ENCODE measurements around the gene METTL13. TPM values are rescaled to one million over a fixed set of nuclear protein-coding genes. Genes with fewer than 3 reads are reported as not detected.

METTL13 gene
- total RNA-seq, 3 donors from 2014 or later = 25.4 to 28.0 (median 25.9) TPM

- Histone ChIP-seq H3K36me3 (ENCODE audit: low read depth) (no peaks in the 10 kb centered on the region), H3K4me1 (ENCODE audit: low read depth) (no peaks in the 10 kb centered on the region), H3K4me3 (no peak overlapping the region), H3K9me3 (peaks cover 11% of the 10 kb centered on the region)
- no peak for DNase-seq
- intact Hi-C loops (cut with DNase I, micrococcal nuclease) = no loop called here
- no peak for ATAC-seq
- TF ChIP-seq, protein P1, sequence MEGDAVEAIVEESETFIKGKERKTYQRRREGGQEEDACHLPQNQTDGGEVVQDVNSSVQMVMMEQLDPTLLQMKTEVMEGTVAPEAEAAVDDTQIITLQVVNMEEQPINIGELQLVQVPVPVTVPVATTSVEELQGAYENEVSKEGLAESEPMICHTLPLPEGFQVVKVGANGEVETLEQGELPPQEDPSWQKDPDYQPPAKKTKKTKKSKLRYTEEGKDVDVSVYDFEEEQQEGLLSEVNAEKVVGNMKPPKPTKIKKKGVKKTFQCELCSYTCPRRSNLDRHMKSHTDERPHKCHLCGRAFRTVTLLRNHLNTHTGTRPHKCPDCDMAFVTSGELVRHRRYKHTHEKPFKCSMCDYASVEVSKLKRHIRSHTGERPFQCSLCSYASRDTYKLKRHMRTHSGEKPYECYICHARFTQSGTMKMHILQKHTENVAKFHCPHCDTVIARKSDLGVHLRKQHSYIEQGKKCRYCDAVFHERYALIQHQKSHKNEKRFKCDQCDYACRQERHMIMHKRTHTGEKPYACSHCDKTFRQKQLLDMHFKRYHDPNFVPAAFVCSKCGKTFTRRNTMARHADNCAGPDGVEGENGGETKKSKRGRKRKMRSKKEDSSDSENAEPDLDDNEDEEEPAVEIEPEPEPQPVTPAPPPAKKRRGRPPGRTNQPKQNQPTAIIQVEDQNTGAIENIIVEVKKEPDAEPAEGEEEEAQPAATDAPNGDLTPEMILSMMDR (IDR thresholded peaks at IDR 0.05) = no peak
These were observed 47.3 kb downstream of the METTL13 start for GRCh38 chr1:171828794-171829193.

DNA sequence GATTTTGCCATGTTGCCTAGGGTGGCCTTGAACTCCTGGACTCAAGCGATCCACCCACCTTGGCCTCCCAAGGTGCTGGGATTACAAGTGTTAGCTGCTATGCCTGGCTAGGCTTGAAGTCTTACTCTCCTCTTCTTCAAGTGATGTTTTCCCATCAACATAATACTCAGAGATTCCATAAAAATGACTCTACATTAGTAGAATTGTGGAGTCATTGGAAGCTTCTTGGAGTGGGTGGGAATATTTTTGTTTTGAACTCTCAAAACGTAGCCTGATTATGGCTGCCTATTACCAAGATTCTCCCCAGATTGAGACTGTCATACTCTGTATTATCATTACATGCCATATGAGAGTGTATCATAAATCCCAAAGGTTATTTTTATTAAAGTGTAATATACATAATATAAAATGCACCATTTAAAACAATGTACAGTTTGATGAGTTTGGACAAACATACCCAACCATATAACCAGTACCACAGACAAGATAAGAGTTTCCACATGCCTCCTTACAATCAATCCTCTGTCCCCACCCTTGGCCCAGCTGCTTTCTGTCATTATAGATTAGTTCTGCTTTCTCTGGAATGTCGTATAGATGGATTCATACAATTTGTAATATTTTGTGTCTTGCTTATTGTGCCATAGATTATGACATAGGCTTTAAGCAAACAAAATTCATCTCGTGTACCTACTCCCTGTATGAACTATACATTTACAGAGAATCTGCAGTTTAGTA, 51.8 kb downstream of the METTL13 start:
- no peaks in the 10 kb centered on the region for H3K4me1 ChIP-seq (ENCODE audit: low read depth)
- DNase-seq = no peak
- TF ChIP-seq, protein P1 (IDR thresholded peaks at IDR 0.05) = no peak
- H3K9me3 ChIP-seq = no peaks in the 10 kb centered on the region
- intact Hi-C loops (cut with DNase I, micrococcal nuclease) = no loop called here
- no peaks in the 10 kb centered on the region for H3K36me3 ChIP-seq (ENCODE audit: low read depth)
- ATAC-seq = no peak
- no peak overlapping the region for H3K4me3 ChIP-seq

GRCh38 chr1:171834821-171835220, 53.4 kb downstream of the METTL13 start:
- intact Hi-C loops (cut with DNase I, micrococcal nuclease) = no loop called here

GRCh38 chr1:171835891-171836290, 54.4 kb downstream of the METTL13 start:
- Histone ChIP-seq H3K4me1 (ENCODE audit: low read depth) (no peaks in the 10 kb centered on the region), H3K4me3 (no peak overlapping the region), H3K36me3 (ENCODE audit: low read depth) (no peaks in the 10 kb centered on the region), H3K9me3 (no peaks in the 10 kb centered on the region)
- no peak for ATAC-seq
- intact Hi-C loops (cut with DNase I, micrococcal nuclease) = no loop called here
- no peak for DNase-seq
- TF ChIP-seq, protein P1 (IDR thresholded peaks at IDR 0.05) = no peak

More at GRCh38 chr1:171834821-171835220, 53.4 kb downstream of the METTL13 start:
- no peaks in the 10 kb centered on the region for H3K4me1 ChIP-seq (ENCODE audit: low read depth)
- ATAC-seq (no peak), DNase-seq (no peak)
- no peaks in the 10 kb centered on the region for H3K36me3 ChIP-seq (ENCODE audit: low read depth)
- no peaks in the 10 kb centered on the region for H3K9me3 ChIP-seq
- H3K4me3 ChIP-seq = no peak overlapping the region
- TF ChIP-seq, protein P1 (IDR thresholded peaks at IDR 0.05) = no peak

GRCh38 chr1:171841050-171841910, 59.8 kb downstream of the METTL13 start, which contains the start of gene DNM3:
DNM3 (plus strand) TSS chr1:171841498; CDS start chr1:171841657, 159 bp downstream.
- TF ChIP-seq, protein P1 (IDR thresholded peaks at IDR 0.05) = no peak
- peaks cover 9% of the 10 kb centered on the region for H3K4me1 ChIP-seq (ENCODE audit: low read depth)
- H3K36me3 ChIP-seq (ENCODE audit: low read depth) = no peaks in the 10 kb centered on the region
- intact Hi-C loops (cut with DNase I, micrococcal nuclease) = no loop called here
- no peaks in the 10 kb centered on the region for H3K9me3 ChIP-seq
- peak within 1 kb of the TSS; percentile 29 for H3K4me3 ChIP-seq
- DNase-seq (peak; percentile 76 to 87 (median 82)), ATAC-seq (peak; percentile 99)

Measured in mucosa of descending colon (tissue), 3 donors.